GM18498 (cell line): ENCODE results near the gene ADAMTS19.
"Not testable (repeated sequence)": the region's sequence is repeated elsewhere in the genome, so short reads cannot be mapped to it uniquely, and the experiment has no call there.

Experiments
- ATAC-seq: cut with Tn5 transposase; IDR thresholded peaks from one replicate; pipeline ENCODE4 v1.9.1; 2021; ENCODE audit warnings: mild to moderate bottlenecking, moderate library complexity; ENCODE audit not compliant: unreplicated experiment

ADAMTS19 gene, protein sequence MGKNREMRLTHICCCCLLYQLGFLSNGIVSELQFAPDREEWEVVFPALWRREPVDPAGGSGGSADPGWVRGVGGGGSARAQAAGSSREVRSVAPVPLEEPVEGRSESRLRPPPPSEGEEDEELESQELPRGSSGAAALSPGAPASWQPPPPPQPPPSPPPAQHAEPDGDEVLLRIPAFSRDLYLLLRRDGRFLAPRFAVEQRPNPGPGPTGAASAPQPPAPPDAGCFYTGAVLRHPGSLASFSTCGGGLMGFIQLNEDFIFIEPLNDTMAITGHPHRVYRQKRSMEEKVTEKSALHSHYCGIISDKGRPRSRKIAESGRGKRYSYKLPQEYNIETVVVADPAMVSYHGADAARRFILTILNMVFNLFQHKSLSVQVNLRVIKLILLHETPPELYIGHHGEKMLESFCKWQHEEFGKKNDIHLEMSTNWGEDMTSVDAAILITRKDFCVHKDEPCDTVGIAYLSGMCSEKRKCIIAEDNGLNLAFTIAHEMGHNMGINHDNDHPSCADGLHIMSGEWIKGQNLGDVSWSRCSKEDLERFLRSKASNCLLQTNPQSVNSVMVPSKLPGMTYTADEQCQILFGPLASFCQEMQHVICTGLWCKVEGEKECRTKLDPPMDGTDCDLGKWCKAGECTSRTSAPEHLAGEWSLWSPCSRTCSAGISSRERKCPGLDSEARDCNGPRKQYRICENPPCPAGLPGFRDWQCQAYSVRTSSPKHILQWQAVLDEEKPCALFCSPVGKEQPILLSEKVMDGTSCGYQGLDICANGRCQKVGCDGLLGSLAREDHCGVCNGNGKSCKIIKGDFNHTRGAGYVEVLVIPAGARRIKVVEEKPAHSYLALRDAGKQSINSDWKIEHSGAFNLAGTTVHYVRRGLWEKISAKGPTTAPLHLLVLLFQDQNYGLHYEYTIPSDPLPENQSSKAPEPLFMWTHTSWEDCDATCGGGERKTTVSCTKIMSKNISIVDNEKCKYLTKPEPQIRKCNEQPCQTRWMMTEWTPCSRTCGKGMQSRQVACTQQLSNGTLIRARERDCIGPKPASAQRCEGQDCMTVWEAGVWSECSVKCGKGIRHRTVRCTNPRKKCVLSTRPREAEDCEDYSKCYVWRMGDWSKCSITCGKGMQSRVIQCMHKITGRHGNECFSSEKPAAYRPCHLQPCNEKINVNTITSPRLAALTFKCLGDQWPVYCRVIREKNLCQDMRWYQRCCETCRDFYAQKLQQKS

DNA sequence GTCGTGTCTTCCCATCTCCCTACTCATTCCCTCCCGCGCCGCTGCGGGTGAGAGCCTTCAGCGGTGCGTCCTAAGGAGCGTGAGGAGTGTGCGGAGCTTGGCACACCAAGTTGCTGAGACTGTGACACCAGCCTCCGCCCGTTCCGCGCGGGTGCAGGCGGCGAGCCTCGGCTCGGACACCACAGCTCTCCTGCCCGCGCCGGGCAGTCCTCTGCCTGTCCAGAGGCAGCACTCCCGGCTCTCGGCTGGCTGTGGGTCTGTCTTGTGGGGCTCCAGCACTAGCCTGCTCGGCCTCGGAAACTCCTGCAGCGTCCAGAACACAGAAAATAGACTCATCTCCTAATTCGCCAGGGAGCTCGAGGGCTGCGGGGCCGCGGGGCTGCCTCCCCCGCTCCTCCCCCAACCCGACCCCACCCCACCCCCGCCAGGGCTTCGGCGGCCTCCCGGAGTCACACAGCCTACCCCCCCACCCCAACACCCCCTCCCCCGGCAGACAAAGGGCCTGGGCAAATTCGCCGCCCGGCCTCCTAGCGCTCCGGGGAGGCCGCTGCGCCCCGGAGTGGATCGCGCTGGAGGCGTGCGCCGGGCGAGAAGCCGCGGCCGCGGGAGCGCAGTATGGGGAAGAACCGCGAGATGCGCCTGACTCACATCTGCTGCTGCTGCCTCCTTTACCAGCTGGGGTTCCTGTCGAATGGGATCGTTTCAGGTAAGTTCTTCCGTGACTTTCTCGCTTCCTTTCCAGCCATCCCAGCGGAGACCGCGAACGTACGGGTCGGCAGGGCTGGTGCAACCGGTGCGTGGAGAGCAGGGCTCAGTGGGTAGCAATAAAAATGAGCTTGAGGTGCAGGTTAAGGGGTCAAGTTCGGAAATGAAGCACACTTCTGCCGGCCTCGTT is at the start of gene ADAMTS19:
Gene ADAMTS19, plus strand, starts transcription at position 522 of the 895 bp plus-strand sequence. Its CDS starts 94 bp downstream, at position 616.
- ATAC-seq, result peak; percentile 49

DNA sequence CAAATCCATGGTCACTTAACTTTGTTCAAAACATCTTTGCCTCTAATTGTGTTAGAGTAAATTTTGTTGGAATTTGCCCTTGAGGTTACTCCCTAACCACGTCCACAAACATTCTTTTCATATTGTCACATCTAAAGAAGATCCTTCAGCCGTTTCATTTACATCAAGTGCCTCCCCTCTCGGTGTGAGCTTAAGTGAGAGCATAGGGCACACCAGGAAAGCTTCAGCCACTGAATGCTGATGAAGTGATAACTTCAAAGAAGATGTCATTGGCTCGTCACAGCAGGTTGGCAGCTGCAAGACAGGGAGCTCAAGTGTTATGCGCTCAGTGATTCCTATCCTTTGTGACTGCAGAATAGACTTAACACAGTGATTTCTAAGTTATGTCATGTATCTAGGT is 49.6 kb upstream of the ADAMTS19 start:
- no peak for ATAC-seq

DNA sequence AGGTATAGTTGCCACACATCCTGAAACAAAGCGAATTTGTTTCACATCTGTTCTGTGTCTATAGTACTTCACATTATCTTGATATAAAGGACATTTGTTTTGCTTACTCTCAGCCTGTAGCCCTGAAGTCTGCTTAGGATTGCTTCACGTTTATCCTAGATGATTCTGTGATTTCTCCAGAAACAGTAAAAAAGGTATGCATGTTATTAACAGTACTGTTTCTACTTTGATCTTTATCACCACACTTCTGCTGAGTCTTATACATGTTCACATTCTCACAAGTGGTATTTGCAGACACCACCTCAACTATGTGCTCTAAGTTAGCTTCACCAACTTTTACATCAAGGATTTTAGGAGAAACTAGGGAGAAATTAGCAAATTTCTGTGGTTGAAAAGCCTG is 47.4 kb upstream of the ADAMTS19 start:
- ATAC-seq, result no peak

DNA sequence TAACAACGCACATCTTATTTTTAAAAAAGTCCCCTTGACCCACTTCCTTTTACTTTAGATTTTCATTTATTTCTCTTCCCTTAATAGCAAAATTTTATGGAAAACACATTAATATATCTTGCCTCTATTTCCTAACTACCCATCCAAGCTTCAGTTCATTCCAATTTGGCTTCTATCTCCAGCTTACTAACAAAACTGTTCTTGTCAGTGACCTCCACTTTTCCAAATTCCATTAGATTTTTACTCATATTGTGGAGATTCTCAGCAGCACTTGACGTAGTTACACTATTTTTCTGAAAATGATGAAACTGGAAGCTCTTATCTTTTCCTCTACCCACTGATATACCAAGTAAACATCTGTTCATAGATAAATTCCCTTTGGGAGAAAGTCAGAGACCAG is 46.5 kb upstream of the ADAMTS19 start:
- ATAC-seq, result no peak

DNA sequence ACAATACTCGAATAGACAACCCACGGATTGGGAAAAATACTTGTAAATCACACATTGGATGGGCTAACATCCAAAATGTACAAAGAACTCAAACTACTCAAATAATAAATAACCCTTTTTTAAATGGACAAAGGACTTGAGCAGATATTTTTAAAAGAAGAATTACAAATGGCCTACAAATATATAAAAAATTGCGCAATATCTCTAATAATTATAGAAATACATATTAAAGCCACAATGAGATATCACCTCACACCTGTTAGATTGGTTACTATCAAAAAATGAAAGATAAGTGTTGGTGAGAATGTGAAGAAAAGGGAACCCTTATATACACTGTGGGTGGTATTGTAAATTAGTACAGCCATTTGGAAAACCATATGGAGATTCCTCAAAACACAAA is 40.8 kb upstream of the ADAMTS19 start:
- no peak for ATAC-seq

DNA sequence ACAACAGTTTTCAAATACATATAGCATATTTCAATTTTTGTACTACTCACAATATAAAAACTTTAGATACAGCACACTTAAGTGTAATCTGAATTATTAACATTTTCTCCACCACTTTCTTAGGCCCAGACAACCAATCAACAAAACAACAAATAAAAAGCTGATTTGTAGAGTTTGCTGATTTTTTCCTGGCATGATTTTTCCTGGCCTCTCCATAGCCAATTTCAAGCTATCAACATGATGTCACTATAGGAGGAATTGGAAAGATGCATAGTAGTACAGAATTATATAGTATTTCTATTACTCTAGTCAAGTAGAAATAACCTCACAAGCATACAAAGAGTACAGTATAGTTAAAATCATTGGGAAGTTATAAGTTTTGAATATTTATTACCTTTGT is 35.1 kb upstream of the ADAMTS19 start:
- no peak for ATAC-seq

DNA sequence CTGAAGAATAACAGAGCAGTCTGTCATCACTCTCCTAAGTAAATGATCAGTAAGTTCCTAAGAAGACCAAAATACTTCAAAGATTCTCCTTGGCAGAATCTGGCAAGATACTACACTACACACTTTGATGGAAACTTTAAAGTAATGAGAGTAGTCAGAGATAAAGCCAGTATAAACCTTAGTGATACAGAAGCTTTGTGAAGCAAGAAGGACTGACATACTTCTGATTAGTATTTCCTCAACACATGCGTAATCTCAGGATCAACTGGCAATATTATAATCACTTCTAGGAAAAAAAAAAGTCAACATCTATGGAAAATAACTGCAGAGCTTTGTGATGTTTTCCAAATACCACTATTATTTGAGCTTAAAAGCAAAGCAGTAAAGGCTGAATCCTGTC is 34.0 kb upstream of the ADAMTS19 start:
- ATAC-seq, result no peak

DNA sequence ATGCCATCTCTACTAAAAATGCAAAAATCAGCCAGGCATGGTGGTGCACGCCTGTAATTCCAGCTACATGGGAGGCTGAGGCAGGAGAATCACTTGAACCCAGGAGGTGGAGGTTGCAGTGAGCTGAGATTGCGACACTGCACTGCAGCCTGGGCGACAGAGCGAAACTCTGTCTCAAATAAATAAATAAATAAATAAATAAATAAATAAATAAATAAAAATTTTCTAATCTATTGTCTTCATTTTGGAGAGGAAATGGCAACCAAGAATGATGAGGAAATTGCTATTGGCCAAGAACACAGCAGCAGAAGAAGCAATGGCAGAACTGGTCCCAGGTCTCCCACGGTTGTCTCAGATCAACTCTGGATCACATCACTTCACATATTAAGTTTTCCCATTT is 31.5 kb upstream of the ADAMTS19 start:
- not testable (repeated sequence) for ATAC-seq

DNA sequence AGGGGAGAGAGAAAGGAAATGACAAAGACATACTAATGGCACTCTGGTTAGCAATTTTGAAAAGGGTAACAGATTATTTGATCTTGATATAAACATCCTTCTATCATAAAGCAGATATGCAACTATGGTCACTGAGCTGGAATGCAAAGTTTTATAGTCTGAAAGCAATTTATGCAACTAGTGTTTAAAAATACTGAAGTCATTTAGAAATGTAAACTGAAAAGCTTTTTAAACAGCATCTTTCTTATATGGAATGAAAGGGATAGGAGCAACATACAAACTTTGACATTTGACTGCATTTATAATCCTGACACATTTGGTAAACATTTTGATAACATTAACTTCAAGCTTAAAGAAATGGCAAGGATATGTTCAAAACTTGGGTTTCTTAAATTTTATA is 28.7 kb upstream of the ADAMTS19 start:
- ATAC-seq, result no peak

DNA sequence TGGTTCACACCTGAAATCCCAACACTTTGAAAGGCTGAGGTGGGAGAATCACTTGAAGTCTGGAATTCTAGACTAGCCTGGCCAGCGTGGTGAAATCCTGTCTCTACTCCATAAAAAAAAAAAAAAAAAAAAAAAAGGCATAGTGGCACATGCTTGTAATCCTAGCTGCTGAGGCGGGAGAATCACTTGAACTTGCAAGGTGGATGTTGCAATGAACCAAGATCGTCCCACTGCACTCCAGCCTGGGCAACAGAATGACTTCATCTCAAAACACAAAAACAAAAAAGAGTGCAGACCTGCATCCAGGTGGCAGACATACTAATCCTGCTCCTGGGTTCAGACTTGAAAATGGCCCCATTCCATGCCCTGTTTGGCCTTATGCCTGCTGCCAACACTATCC is 21.8 kb upstream of the ADAMTS19 start:
- ATAC-seq, result no peak

DNA sequence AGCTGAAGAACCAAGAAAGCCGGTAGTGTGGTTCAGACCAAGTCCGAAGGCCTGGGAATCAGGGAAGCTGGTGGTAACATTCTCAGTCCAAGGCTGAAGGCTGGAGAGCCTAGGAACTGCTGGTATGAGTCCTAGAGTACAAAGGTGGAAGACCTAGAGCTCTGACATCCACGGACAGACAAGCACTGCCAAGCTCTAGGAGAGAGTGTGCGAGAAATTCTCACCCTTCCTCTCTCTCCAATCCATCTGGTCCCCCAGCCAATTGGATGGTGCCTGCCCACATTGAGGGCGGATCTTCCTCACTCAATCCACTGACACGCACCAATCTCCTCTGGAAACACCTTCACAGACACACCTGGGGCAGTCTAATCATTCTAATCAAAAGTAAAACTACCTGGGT is 19.7 kb upstream of the ADAMTS19 start:
- no peak for ATAC-seq

DNA sequence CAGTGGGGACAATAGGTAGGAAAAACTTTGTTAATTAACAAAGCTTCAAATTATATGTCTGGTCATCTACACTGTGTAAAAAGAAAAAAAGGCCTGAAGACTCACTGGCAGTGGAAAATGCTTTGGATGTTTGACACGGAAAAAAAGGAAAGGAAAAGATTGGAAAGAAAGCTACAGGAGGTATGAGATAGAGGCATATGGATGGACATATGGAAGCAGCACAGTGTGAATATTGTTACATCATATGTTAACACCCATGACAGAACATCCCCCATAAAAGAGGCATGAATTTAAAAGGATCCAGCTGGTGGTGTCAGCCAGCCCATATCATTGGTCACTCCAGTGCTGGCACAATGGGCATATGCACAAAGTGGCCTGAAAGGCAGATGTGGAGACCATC is 19.0 kb upstream of the ADAMTS19 start:
- ATAC-seq, result no peak

DNA sequence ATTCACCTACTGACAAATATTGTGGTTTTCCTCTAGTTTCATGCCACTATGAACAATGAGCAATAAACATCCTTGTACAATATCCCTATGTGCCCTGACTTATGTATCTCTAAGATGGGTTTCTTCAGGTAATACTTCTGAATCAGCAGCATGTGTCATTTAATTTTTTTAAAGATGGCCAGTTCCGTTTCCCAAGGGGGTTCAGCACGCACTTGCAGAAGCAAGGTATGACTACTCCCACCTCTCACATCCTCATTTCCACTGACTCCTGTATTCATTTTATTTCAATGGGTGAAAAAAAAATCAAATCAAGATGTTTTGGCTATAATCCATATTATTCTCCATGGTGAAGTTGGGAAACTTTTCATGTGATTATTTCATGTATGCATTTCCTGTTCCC is 14.7 kb upstream of the ADAMTS19 start:
- ATAC-seq, result no peak

DNA sequence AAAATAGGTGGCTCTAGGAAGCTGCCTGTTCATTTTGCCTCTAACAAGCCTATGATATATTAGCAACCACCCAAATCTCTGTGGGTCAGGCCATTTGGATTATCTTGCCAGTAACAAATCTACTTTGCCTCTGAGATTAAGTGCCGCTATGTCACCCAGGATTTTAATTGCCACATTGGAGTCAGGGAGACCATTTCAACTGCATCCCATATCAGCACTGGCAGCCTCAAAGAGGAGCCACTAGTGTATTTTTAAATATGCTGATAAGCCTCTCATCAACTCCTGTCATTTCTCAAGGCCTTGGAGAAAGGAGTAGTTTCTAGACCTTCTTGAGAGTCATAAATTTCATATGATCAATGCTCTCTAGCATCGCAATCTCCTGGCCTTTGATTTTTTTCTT is 12.1 kb upstream of the ADAMTS19 start:
- no peak for ATAC-seq

DNA sequence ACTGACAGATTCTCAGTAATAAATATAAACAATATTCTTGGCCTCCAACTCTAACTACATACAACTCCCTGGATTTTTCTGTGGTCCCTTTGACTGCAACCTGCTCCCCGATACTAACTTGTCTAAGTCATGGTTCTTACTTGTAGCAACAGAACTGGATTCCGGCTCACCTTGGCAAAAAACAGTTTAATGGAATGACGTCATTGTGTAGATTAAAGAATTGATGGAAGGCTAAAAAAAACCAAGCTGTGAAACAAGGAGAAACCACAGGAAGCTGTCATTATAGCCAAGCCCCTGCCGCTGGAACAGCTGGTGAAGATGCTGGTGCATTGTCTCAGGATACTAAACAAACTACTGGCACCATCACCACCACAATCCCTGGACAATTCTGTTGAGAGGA is 11.4 kb upstream of the ADAMTS19 start:
- ATAC-seq, result no peak

DNA sequence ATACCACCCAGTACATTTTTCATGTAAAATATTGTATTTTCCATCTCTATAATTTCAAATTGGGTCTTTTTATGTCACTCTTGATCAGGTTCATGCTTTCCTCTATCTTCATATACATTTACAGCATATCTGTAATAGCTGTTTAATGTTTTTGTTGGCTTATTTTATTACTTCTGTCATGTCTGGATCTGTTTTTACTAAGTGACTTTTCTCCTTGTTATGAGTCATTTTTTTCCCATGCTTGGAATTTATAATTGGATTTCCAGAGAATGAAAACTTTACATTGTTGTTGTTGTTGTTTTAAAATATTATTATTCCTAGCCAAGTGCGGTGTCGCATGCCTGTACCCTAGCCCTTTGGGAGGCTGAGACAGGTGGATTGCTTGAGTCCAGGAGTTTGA is 5.6 kb upstream of the ADAMTS19 start:
- ATAC-seq, result no peak

DNA sequence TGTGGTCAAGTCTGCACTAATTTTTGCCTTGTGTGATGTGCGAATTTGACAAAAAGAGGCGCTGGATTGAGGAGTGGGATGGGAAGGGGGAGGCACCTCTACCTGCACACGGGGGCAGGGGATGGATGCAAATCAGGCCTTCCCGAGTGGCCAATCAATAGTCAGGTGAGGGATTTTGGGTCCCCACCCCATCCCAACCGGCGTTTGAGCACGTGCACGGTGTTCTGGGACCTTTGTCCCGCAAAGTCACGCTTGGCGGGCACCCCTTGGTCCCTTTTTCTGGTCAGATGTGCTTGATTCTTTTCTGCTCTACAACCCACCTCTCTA is 685 bp upstream of the ADAMTS19 start:
- ATAC-seq, result no peak

DNA sequence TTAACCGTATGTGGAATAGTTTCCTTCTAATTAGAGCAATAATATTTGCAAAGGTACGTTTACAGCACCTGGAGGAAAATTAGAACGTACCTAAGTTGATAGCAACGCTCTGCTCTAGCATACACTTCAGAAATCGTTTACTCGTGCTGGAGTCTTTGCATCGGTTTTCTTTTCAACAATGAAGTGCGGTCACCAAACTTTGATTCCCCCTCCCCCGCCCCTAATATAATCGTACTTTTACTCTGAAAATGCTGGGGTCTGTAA is 506 bp downstream of the ADAMTS19 start:
- peak; percentile 11 for ATAC-seq

DNA sequence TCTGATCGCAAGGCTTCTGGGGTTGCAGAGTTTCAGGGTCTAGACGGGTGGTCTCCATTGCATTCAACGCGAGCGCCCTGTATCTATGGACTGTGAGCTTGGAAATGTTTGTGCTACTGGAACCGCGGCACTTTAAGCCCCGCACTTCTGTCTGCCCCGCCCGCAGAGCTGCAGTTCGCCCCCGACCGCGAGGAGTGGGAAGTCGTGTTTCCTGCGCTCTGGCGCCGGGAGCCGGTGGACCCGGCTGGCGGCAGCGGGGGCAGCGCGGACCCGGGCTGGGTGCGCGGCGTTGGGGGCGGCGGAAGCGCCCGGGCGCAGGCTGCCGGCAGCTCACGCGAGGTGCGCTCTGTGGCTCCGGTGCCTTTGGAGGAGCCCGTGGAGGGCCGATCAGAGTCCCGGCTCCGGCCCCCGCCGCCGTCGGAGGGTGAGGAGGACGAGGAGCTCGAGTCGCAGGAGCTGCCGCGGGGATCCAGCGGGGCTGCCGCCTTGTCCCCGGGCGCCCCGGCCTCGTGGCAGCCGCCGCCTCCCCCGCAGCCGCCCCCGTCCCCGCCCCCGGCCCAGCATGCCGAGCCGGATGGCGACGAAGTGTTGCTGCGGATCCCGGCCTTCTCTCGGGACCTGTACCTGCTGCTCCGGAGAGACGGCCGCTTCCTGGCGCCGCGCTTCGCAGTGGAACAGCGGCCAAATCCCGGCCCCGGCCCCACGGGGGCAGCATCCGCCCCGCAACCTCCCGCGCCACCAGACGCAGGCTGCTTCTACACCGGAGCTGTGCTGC is 1.0 kb downstream of the ADAMTS19 start:
- ATAC-seq, result peak; percentile 43

DNA sequence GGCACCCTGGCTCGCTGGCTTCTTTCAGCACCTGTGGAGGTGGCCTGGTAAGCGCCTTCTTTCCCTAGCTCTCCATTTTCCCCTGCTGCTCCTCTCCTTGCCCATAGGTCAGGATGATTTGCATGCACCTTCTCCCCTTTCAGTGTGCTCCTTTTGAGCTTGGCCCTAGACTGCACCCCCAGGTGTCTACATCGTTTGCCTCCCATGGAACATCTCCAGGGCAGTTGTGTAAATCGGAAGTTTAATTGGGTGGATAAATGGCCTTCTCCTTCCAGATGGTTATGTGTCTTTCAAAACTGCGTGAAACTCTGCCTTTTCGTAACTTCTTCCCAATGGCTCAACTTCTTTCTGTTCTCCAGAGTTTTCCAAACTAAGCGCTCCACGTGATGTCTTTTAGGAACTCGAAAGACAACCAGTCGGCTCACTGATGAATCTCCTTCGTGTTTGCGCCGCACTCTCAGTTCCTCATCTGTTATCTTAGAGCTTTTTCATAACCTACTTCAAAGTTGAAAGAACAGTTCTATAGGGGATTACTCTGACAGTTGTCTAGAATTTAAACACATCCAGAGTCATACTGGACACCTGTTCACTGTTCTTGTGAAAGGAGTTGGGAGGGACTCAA is 1.7 kb downstream of the ADAMTS19 start:
- no peak for ATAC-seq
